Mesenchymal stem cell (in vitro differentiated cells and primary cell): Measurements from ENCODE around the gene RNF227.
"Not testable (repeated sequence)": the region's sequence is repeated elsewhere in the genome, so short reads cannot be mapped to it uniquely, and the experiment has no call there.

Source experiments
- DNase-seq: peaks from one replicate; pipeline ENCODE4 v3.0.0-alpha.2; 2013
- H2AFZ ChIP-seq: one replicate; pipeline ENCODE4 v1.6.1; 2013; ENCODE audit warnings: low read depth, mild to moderate bottlenecking, control low read depth, inconsistent platforms, low read length, moderate library complexity
- H2AK5ac ChIP-seq: 2 replicates; pipeline ENCODE4 v1.6.1; 2013; ENCODE audit warnings: low read length, moderate library complexity, mild to moderate bottlenecking, inconsistent platforms; ENCODE audit not compliant: severe bottlenecking
- H2BK120ac ChIP-seq: one replicate; pipeline ENCODE4 v1.6.1; 2013; ENCODE audit warnings: low read depth, mild to moderate bottlenecking, inconsistent platforms, low read length, moderate library complexity
- H2BK12ac ChIP-seq, 2 experiments: one replicate each; pipeline ENCODE4 v1.6.1; 2013; ENCODE audit warnings: inconsistent platforms in 2 of 2, low read length in 2 of 2, mild to moderate bottlenecking in 2 of 2, moderate library complexity in 2 of 2, control low read depth in 1 of 2
- H2BK15ac ChIP-seq: one replicate; pipeline ENCODE4 v1.6.1; 2013; ENCODE audit warnings: mild to moderate bottlenecking, low read depth, inconsistent platforms; ENCODE audit not compliant: poor library complexity, severe bottlenecking
- H2BK5ac ChIP-seq: 2 replicates; pipeline ENCODE4 v1.6.1; 2013; ENCODE audit warnings: low read depth, mild to moderate bottlenecking, low read length, control low read depth, inconsistent platforms; ENCODE audit not compliant: poor library complexity, severe bottlenecking
- H3K14ac ChIP-seq, 2 experiments: one replicate each; pipeline ENCODE4 v1.6.1; 2013; ENCODE audit warnings: inconsistent platforms in 2 of 2, low read length in 2 of 2, control low read depth in 1 of 2, mild to moderate bottlenecking in 1 of 2, moderate library complexity in 1 of 2
- H3K18ac ChIP-seq, 2 experiments: one replicate each; pipeline ENCODE4 v1.6.1; 2013; ENCODE audit warnings: inconsistent platforms in 2 of 2, low read length in 2 of 2, control low read depth in 1 of 2, low read depth in 1 of 2, mild to moderate bottlenecking in 1 of 2
- H3K23ac ChIP-seq, 2 experiments: one replicate each; pipeline ENCODE4 v1.6.1; 2013; ENCODE audit warnings: inconsistent platforms in 2 of 2, low read length in 2 of 2, mild to moderate bottlenecking in 2 of 2, moderate library complexity in 2 of 2, control low read depth in 1 of 2
- H3K27ac ChIP-seq: 2 replicates; pipeline ENCODE4 v1.5.1; 2013; ENCODE audit warnings: mild to moderate bottlenecking, moderate library complexity, low read length, control low read depth, inconsistent platforms; ENCODE audit not compliant: poor library complexity, severe bottlenecking
- H3K27me3 ChIP-seq, 2 experiments: 2 replicates each; pipeline versions ENCODE4 v1.6.1 to v1.7.0; 2013; ENCODE audit warnings: low read length in 2 of 2, mild to moderate bottlenecking in 2 of 2, moderate library complexity in 2 of 2, control low read depth in 1 of 2, inconsistent platforms in 1 of 2; ENCODE audit not compliant: control insufficient read depth in 1 of 2, insufficient read depth in 1 of 2
- H3K36me3 ChIP-seq, 2 experiments: 2 replicates each; pipeline versions ENCODE4 v1.6.1 to v1.7.0; 2013; ENCODE audit warnings: low read length in 2 of 2, control low read depth in 1 of 2, inconsistent platforms in 1 of 2, low read depth in 1 of 2, mild to moderate bottlenecking in 1 of 2; ENCODE audit not compliant: insufficient read depth in 2 of 2, control insufficient read depth in 1 of 2
- H3K4ac ChIP-seq, 2 experiments: one replicate each; pipeline ENCODE4 v1.6.1; 2013; ENCODE audit warnings: inconsistent platforms in 2 of 2, low read length in 2 of 2, mild to moderate bottlenecking in 2 of 2, moderate library complexity in 2 of 2, control low read depth in 1 of 2, low read depth in 1 of 2
- H3K4me1 ChIP-seq: 2 replicates; pipeline ENCODE4 v1.6.1; 2013; ENCODE audit warnings: low read depth, low read length, control low read depth; ENCODE audit not compliant: control insufficient read depth, insufficient read depth
- H3K4me2 ChIP-seq: 2 replicates; pipeline ENCODE4 v1.6.1; 2013; ENCODE audit warnings: low read length, mild to moderate bottlenecking, inconsistent platforms; ENCODE audit not compliant: poor library complexity, severe bottlenecking
- H3K4me3 ChIP-seq, 2 experiments: 2 replicates each; pipeline versions ENCODE4 v1.5.1 to v1.7.0; 2013; ENCODE audit warnings: low read length in 2 of 2, mild to moderate bottlenecking in 2 of 2, control low read depth in 1 of 2, low read depth in 1 of 2; ENCODE audit not compliant: insufficient read depth in 1 of 2
- H3K79me1 ChIP-seq: replicated peaks from 2 replicates; pipeline ENCODE4 v1.6.1; 2013; ENCODE audit warnings: mild to moderate bottlenecking, control low read depth, low read length, inconsistent platforms; ENCODE audit not compliant: poor library complexity, severe bottlenecking
- H3K9ac ChIP-seq: 2 replicates; pipeline ENCODE4 v1.7.0; 2013; ENCODE audit warnings: mild to moderate bottlenecking, low read length, moderate library complexity
- H3K9me3 ChIP-seq: 2 replicates; pipeline ENCODE4 v1.7.0; 2013; ENCODE audit warnings: mild to moderate bottlenecking, low read length; ENCODE audit not compliant: control insufficient read depth
- H4K8ac ChIP-seq: one replicate; pipeline ENCODE4 v1.6.1; 2013; ENCODE audit warnings: inconsistent platforms, mild to moderate bottlenecking, low read length, moderate library complexity
- H4K91ac ChIP-seq: one replicate; pipeline ENCODE4 v1.6.1; 2013; ENCODE audit warnings: mild to moderate bottlenecking, low read length, inconsistent platforms
- WGBS: methylation state at CpG from one replicate; pipeline ENCODE4 v1.1.7; 2013; ENCODE audit warnings: mixed read lengths; 5-methylcytosine and 5-hydroxymethylcytosine counted together

The RNF227 gene

DNA sequence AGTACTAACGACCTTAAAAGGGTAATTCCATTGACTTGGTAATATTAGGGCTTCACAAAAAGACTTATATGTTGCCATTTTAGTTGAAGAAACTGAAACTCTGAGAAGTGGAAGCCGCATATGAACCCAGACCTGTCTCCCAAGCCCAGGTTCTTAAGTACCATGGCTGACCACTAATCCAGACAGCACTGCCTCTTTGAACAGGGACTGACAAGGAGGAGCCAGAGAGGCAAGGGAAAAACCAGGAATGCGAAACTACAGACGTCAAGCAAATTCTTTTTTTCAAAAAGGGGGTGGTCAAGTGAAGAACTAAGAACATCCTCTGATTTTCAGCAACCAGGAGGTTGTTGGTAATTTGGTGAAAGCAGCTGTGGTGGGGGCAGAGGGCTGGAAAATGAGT is 43.0 kb downstream of the RNF227 start:
- no peak overlapping the region for H3K9ac ChIP-seq

DNA sequence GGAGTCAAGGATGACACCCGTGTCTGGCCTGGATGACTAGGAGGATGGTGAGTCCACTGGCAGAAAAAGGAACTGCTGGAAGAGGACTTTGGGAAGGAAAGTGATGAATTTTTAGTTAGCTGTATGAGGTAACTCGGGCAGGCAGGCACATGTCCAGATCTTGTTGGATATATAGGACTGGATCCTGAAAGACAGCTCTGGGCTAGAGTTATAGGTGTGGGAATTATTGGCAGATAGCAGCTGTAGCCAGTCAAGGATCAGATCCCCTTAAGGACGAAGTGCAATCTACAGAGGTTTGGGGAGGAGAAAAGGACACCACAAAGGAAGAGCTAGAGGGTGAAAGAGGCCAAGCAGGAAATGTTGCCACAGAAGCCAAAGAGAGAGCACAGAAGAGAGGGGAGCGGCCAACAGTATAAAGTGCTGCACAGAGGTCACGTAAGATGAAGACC is 48.2 kb downstream of the RNF227 start:
- Histone ChIP-seq H3K79me1 (peaks cover 19% of the 10 kb centered on the region), H3K9me3 (no peaks in the 10 kb centered on the region), H2AFZ (no peak overlapping the region), H3K4me2 (no peak overlapping the region), H3K4me1 (no peaks in the 10 kb centered on the region), H2BK12ac (no peak overlapping the region), H3K9ac (no peak overlapping the region), H2AK5ac (no peak overlapping the region), H2BK15ac (no peak overlapping the region), H3K27ac (no peak overlapping the region), H3K14ac (no peak overlapping the region), H3K27me3 (no peaks in the 10 kb centered on the region), H3K4ac (no peak overlapping the region), H3K23ac (no peak overlapping the region), H4K91ac (no peak overlapping the region), H3K36me3 (peaks cover 5 to 20% of the 10 kb centered on the region in 2 experiments), H2BK120ac (no peak overlapping the region), H3K4me3 (no peak overlapping the region), H2BK5ac (no peak overlapping the region), H3K18ac (no peak overlapping the region), H4K8ac (no peak overlapping the region)
- no peak for DNase-seq
- WGBS = 96% methylated on average over 5 of the region's 5 CpGs

More for the DNA sequence above, 43.0 kb downstream of the RNF227 start:
- H2AFZ ChIP-seq = no peak overlapping the region
- H3K27ac ChIP-seq = no peak overlapping the region
- H3K4me3 ChIP-seq = no peak overlapping the region
- H3K4me2 ChIP-seq = no peak overlapping the region
- H2AK5ac ChIP-seq = no peak overlapping the region
- H3K23ac ChIP-seq = no peak overlapping the region
- no peak overlapping the region for H2BK15ac ChIP-seq
- H3K9me3 ChIP-seq = no peaks in the 10 kb centered on the region
- no peak overlapping the region for H3K18ac ChIP-seq
- no peak overlapping the region for H3K14ac ChIP-seq
- DNase-seq = peak; percentile 59
- H3K79me1 ChIP-seq = peaks cover 12% of the 10 kb centered on the region
- no peak overlapping the region for H2BK12ac ChIP-seq
- H2BK120ac ChIP-seq = no peak overlapping the region
- H3K4ac ChIP-seq = no peak overlapping the region
- no peak overlapping the region for H4K91ac ChIP-seq
- no peaks in the 10 kb centered on the region for H3K27me3 ChIP-seq
- H4K8ac ChIP-seq = no peak overlapping the region
- 83% methylated on average over 4 of the region's 4 CpGs for WGBS
- peaks cover 3 to 41% of the 10 kb centered on the region in 2 experiments for H3K36me3 ChIP-seq
- H3K4me1 ChIP-seq = no peaks in the 10 kb centered on the region
- no peak overlapping the region for H2BK5ac ChIP-seq

DNA sequence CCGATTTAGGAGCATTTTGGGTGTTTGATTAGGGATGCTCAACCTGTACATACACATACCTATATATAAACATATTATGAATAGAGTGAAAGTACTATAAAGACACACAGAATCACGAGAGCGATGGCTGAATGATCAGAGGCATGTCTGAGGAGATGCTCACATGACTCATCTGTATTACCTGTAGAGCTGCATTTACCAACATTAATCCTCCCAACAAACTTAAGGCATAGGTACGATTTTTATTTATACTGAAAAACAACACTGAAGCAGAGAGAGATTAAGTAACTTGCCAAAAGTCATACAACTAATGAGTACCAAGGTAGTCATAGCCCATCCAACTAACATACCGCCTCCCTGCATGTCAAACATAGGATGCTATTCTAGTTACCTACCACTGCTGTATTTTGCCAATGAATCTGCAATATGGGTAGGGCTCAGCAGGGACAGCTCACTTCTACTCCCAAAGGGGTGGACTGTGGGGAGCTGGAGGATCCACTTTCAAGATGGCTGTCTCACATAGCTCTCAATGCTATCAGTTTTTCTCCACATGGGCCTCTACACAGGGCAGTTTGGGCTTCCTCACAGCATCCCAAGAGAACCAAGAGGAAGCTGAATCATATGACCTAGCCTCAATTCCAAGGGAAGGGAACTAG is 51.0 kb downstream of the RNF227 start:
- 97% methylated on average over 4 of the region's 5 CpGs for WGBS
- no peak overlapping the region for H3K4me3 ChIP-seq
- no peak overlapping the region for H2BK120ac ChIP-seq

DNA sequence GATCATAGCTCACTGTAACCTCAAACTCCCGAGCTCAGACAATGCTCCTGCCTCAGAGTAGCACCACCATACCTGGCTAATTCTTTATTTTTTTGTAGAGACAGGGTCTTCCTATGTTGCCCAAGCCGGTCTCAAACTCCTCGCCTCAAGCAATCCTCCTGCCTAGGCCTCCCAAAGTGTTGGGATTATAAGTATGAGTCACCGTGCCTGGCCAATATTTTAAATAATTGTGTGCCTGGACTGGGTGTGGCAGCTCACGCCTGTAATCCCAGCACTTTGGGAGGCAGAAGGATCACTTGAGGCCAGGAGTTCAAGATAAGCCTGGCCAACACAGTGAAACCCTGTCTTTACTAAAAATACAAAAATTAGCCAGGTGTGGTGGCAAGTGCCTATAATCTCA is 51.7 kb downstream of the RNF227 start:
- H2BK15ac ChIP-seq, H4K8ac ChIP-seq, H3K23ac ChIP-seq, H3K9me3 ChIP-seq, H3K14ac ChIP-seq, H3K4me3 ChIP-seq, H3K27ac ChIP-seq, H3K4me2 ChIP-seq, H3K4me1 ChIP-seq, H2BK12ac ChIP-seq, H2BK120ac ChIP-seq, H3K9ac ChIP-seq, H2AFZ ChIP-seq, H3K4ac ChIP-seq, H4K91ac ChIP-seq, H2BK5ac ChIP-seq, H2AK5ac ChIP-seq, H3K27me3 ChIP-seq, H3K18ac ChIP-seq, DNase-seq: not testable (repeated sequence)
- H3K79me1 ChIP-seq = peaks cover 41% of the 10 kb centered on the region
- H3K36me3 ChIP-seq = peaks cover 5 to 42% of the 10 kb centered on the region in 2 experiments
- 89% methylated on average over 5 of the region's 5 CpGs for WGBS

More for the DNA sequence above, 51.0 kb downstream of the RNF227 start:
- no peak overlapping the region for H2AFZ ChIP-seq
- DNase-seq = no peak
- H4K8ac ChIP-seq = no peak overlapping the region
- H2BK12ac ChIP-seq = no peak overlapping the region
- H3K9ac ChIP-seq = no peak overlapping the region
- H3K27me3 ChIP-seq = no peaks in the 10 kb centered on the region
- H3K79me1 ChIP-seq = peaks cover 37% of the 10 kb centered on the region
- no peak overlapping the region for H3K14ac ChIP-seq
- H3K23ac ChIP-seq = no peak overlapping the region
- no peak overlapping the region for H2AK5ac ChIP-seq
- no peak overlapping the region for H4K91ac ChIP-seq
- no peak overlapping the region for H3K4me2 ChIP-seq
- no peak overlapping the region for H2BK15ac ChIP-seq
- H3K4me1 ChIP-seq = no peaks in the 10 kb centered on the region
- peaks cover 3 to 35% of the 10 kb centered on the region in 2 experiments for H3K36me3 ChIP-seq
- H3K4ac ChIP-seq = no peak overlapping the region
- no peak overlapping the region for H2BK5ac ChIP-seq
- no peak overlapping the region for H3K27ac ChIP-seq
- H3K9me3 ChIP-seq = no peaks in the 10 kb centered on the region
- no peak overlapping the region for H3K18ac ChIP-seq
